ENCODE data around the gene POLR1A.

GRCh38 chr2:86118130-86118529 lies 12.4 kb upstream of the POLR1A start:
- TF ChIP-seq CTCF (conservative IDR thresholded peaks at IDR 0.05 in 1 of 2, IDR thresholded peaks at IDR 0.05 in 1 of 2; ENCODE audit: extremely low read depth in 1 of 2, insufficient read depth in 1 of 2, low read depth in 1 of 2, low read length in 2 of 2) (no peak), EZH2 (IDR thresholded peaks at IDR 0.05; ENCODE audit: borderline replicate concordance, low read length) (no peak)

All from mammary epithelial cell (primary cell).